ENCODE data around the gene FAM78B.

FAM78B gene

DNA sequence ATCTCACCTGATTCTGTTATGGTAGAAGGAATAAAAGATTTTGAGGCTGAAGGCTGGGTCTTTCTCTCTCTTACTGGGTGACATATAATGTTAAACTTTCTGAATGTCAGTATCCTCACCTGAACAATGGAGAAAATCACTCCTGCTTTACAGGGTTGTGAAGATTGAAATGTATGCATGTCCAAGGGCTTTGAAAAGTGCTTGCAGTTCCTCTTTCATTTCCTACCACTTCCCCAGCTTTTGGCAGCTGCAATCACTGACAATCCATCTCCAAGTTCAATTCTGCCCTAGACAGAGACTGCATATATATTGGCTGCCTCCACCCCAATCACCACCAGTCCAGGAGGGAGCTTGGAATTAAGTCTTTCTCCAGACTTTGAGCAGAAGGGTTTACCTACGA is 39.8 kb downstream of the FAM78B start:
- Histone ChIP-seq H3K9me3 (ENCODE audit: control insufficient read depth, low read length) (no peaks in the 10 kb centered on the region), H3K27ac (ENCODE audit: insufficient read depth, low read length, poor library complexity, severe bottlenecking) (no peak overlapping the region), H3K4me3 (ENCODE audit: insufficient read depth, low read depth, low read length, poor library complexity, severe bottlenecking) (no peak overlapping the region), H3K27me3 (replicated peaks; ENCODE audit: control insufficient read depth, insufficient read depth, low read length, poor library complexity, severe bottlenecking) (no peaks in the 10 kb centered on the region), H3K36me3 (ENCODE audit: control insufficient read depth, insufficient read depth, low read length) (no peaks in the 10 kb centered on the region), H3K4me1 (ENCODE audit: control insufficient read depth, insufficient read depth, low read length, poor library complexity, severe bottlenecking) (no peaks in the 10 kb centered on the region)
- DNase-seq, result no peak

DNA sequence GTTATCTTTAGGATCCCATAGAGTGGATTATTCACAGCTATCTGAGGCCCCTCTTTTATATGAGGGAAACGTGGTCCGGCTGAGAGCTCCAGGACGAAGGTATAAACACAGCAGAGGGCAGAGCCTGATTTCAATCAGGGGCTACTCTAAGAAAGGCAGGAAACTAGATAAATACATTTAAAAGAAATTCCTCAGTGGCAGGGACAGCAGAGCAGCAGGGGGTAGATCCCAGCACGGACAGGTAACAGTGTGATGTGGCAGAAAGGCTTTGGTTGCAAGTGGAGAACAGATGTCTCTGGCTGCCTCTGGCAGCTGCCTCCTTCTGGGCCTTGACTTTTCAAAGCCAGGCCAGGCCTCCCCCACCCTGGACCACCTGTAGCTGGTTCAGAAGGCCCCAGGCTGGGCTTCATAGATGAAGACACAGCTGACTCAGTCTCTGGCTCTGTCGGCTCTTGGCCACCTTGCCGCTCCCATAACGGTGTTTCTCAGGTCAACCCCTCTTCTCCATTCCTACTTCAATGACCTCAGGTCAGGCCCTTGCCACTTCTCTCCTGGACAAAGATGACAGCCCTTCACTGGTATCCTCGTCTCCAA is 43.8 kb downstream of the FAM78B start:
- no peaks in the 10 kb centered on the region for H3K4me1 ChIP-seq (ENCODE audit: control insufficient read depth, insufficient read depth, low read length, poor library complexity, severe bottlenecking)
- no peaks in the 10 kb centered on the region for H3K9me3 ChIP-seq (ENCODE audit: control insufficient read depth, low read length)
- H3K27me3 ChIP-seq (replicated peaks; ENCODE audit: control insufficient read depth, insufficient read depth, low read length, poor library complexity, severe bottlenecking), result no peaks in the 10 kb centered on the region
- DNase-seq, result no peak
- no peaks in the 10 kb centered on the region for H3K36me3 ChIP-seq (ENCODE audit: control insufficient read depth, insufficient read depth, low read length)
- H3K27ac ChIP-seq (ENCODE audit: insufficient read depth, low read length, poor library complexity, severe bottlenecking), result no peak overlapping the region
- no peak overlapping the region for H3K4me3 ChIP-seq (ENCODE audit: insufficient read depth, low read depth, low read length, poor library complexity, severe bottlenecking)

DNA sequence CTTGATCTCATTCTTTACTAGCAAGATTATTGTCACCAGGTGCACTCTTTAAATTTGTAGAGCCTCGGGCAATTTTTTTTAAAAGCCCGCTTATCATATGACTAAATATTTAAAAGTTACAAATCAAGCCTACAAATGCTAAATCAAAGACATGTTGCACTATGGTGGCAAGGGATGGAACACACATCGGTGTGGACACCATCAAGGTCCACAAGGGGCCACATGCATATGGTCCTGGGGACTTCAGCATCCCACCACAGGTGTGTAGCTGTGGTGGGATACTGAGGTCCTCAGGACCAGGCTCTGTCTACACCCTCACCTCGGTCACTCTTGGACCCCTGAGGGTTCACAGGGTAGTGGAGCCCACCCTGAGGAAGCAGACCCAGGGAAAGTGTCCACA is 45.8 kb downstream of the FAM78B start:
- no peak overlapping the region for H3K4me3 ChIP-seq (ENCODE audit: insufficient read depth, low read depth, low read length, poor library complexity, severe bottlenecking)
- no peaks in the 10 kb centered on the region for H3K9me3 ChIP-seq (ENCODE audit: control insufficient read depth, low read length)
- no peak overlapping the region for H3K27ac ChIP-seq (ENCODE audit: insufficient read depth, low read length, poor library complexity, severe bottlenecking)
- H3K36me3 ChIP-seq (ENCODE audit: control insufficient read depth, insufficient read depth, low read length), result no peaks in the 10 kb centered on the region
- DNase-seq, result no peak
- no peaks in the 10 kb centered on the region for H3K27me3 ChIP-seq (replicated peaks; ENCODE audit: control insufficient read depth, insufficient read depth, low read length, poor library complexity, severe bottlenecking)
- no peaks in the 10 kb centered on the region for H3K4me1 ChIP-seq (ENCODE audit: control insufficient read depth, insufficient read depth, low read length, poor library complexity, severe bottlenecking)

DNA sequence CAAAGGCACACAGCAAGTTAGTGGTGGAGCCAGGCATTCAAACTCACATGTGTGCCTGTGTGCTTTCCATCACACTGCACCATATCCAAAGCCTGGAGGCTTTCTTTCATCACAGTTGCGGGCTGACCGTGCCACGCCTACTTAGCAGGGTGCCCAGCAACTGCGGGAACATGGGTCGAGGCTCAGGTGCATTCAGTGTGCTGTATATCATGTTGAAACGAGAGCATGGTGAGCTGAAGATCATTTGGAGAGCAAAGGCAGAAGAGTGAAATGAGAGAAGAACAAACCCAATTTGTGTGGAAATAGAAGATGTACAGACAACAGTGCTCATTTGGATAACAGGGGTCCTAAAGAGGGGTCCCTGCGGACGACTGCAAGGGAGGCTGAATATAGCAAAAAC is 46.5 kb downstream of the FAM78B start:
- Histone ChIP-seq H3K27me3 (replicated peaks; ENCODE audit: control insufficient read depth, insufficient read depth, low read length, poor library complexity, severe bottlenecking) (no peaks in the 10 kb centered on the region), H3K9me3 (ENCODE audit: control insufficient read depth, low read length) (no peaks in the 10 kb centered on the region), H3K4me1 (ENCODE audit: control insufficient read depth, insufficient read depth, low read length, poor library complexity, severe bottlenecking) (no peaks in the 10 kb centered on the region), H3K27ac (ENCODE audit: insufficient read depth, low read length, poor library complexity, severe bottlenecking) (no peak overlapping the region), H3K4me3 (ENCODE audit: insufficient read depth, low read depth, low read length, poor library complexity, severe bottlenecking) (no peak overlapping the region), H3K36me3 (ENCODE audit: control insufficient read depth, insufficient read depth, low read length) (no peaks in the 10 kb centered on the region)
- DNase-seq, result no peak

DNA sequence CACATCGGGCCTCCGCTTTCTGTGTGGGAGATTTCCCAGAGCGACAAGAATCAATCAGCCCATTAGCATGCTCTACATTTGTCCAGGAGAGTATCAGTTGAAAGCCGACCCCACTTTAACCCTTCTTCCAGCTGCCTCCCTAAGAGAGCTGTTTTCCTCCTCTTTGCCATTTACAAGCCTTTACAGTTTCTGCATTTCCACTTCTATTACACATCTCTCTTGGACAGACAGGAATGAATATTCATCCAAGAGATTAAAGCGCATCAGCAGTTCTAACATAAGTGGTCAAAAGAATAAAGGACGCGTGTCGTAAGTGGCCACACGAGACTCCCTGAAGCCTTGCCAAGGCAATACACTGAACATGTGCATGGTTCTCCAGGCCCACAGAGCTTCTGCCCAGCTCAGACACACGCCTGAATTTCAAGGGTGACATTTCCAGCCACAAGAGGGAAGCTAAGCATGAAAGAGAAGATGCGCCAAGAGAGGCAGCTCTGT is 47.3 kb downstream of the FAM78B start:
- Histone ChIP-seq H3K4me3 (ENCODE audit: insufficient read depth, low read depth, low read length, poor library complexity, severe bottlenecking) (no peak overlapping the region), H3K27me3 (replicated peaks; ENCODE audit: control insufficient read depth, insufficient read depth, low read length, poor library complexity, severe bottlenecking) (no peaks in the 10 kb centered on the region), H3K4me1 (ENCODE audit: control insufficient read depth, insufficient read depth, low read length, poor library complexity, severe bottlenecking) (no peaks in the 10 kb centered on the region), H3K9me3 (ENCODE audit: control insufficient read depth, low read length) (no peaks in the 10 kb centered on the region), H3K36me3 (ENCODE audit: control insufficient read depth, insufficient read depth, low read length) (no peaks in the 10 kb centered on the region), H3K27ac (ENCODE audit: insufficient read depth, low read length, poor library complexity, severe bottlenecking) (no peak overlapping the region)
- no peak for DNase-seq

DNA sequence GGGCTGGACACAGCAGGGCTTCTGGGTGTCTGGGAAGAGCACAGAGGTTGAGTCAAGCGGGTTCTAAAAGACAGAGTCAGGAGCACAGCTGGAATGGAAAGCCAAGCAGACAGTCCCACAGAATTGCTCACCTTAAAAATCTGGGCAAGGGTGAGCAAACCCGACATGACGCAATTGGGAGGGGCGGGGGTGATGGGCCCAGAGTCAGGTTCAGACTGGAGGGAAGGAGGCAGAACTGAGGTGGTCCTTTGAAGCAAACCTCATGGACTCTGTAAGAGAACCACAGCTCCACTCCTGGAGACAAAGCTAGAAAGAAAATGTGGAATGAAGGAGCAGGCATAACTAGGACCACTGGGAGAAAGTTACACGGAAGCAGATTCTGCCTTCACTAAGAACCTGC is 49.0 kb downstream of the FAM78B start:
- H3K36me3 ChIP-seq (ENCODE audit: control insufficient read depth, insufficient read depth, low read length), result no peaks in the 10 kb centered on the region
- no peak for DNase-seq

DNA sequence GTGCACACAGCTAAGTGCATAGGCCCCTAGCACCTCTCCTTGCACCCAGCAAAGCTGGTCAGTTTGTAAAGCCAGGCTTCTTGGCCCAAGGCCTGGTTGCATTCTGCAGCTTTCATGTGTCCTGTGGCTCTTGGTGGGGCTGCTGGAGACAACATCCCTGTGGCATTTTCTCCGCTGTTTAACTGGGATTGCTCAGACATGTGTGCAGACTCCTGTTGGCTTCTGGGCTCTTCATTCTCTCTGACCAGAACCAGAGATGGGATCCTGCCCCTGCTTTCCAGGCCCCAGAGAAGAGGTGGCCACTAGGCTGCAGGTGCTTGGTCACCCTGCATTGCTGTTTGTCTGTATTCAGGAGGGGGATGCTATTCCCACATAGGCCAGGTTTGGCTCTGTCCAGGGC is 50.8 kb downstream of the FAM78B start:
- Histone ChIP-seq H3K36me3 (ENCODE audit: control insufficient read depth, insufficient read depth, low read length) (no peaks in the 10 kb centered on the region), H3K27ac (ENCODE audit: insufficient read depth, low read length, poor library complexity, severe bottlenecking) (no peak overlapping the region)

More for the DNA sequence above, 49.0 kb downstream of the FAM78B start:
- no peaks in the 10 kb centered on the region for H3K4me1 ChIP-seq (ENCODE audit: control insufficient read depth, insufficient read depth, low read length, poor library complexity, severe bottlenecking)
- H3K9me3 ChIP-seq (ENCODE audit: control insufficient read depth, low read length), result no peaks in the 10 kb centered on the region
- no peak overlapping the region for H3K4me3 ChIP-seq (ENCODE audit: insufficient read depth, low read depth, low read length, poor library complexity, severe bottlenecking)
- no peak overlapping the region for H3K27ac ChIP-seq (ENCODE audit: insufficient read depth, low read length, poor library complexity, severe bottlenecking)
- no peaks in the 10 kb centered on the region for H3K27me3 ChIP-seq (replicated peaks; ENCODE audit: control insufficient read depth, insufficient read depth, low read length, poor library complexity, severe bottlenecking)

DNA sequence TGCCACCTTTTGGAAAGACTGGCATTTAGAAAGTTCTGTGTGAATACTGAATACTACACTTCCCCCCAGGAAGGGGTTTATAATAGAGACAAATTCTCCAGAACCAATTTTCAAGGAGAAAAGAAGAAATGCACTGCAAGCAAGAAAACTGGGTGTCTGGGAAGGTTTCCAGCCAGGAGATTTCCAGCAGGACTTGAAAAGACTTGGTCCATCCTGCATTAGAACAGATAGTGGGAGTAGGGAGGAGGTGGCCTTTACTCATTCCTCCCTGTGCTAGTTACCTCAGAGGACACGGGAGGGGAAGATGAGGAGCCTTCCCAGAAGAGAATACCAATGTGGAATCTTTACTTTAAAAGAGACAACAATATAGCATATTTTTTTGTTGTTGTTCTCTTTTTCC is 52.4 kb downstream of the FAM78B start:
- H3K27ac ChIP-seq (ENCODE audit: insufficient read depth, low read length, poor library complexity, severe bottlenecking), result no peak overlapping the region
- no peaks in the 10 kb centered on the region for H3K27me3 ChIP-seq (replicated peaks; ENCODE audit: control insufficient read depth, insufficient read depth, low read length, poor library complexity, severe bottlenecking)
- DNase-seq, result no peak
- H3K4me1 ChIP-seq (ENCODE audit: control insufficient read depth, insufficient read depth, low read length, poor library complexity, severe bottlenecking), result no peaks in the 10 kb centered on the region
- H3K9me3 ChIP-seq (ENCODE audit: control insufficient read depth, low read length), result no peaks in the 10 kb centered on the region
- H3K4me3 ChIP-seq (ENCODE audit: insufficient read depth, low read depth, low read length, poor library complexity, severe bottlenecking), result no peak overlapping the region
- H3K36me3 ChIP-seq (ENCODE audit: control insufficient read depth, insufficient read depth, low read length), result no peaks in the 10 kb centered on the region

More for the DNA sequence above, 50.8 kb downstream of the FAM78B start:
- H3K4me3 ChIP-seq (ENCODE audit: insufficient read depth, low read depth, low read length, poor library complexity, severe bottlenecking), result no peak overlapping the region
- H3K4me1 ChIP-seq (ENCODE audit: control insufficient read depth, insufficient read depth, low read length, poor library complexity, severe bottlenecking), result no peaks in the 10 kb centered on the region
- no peaks in the 10 kb centered on the region for H3K9me3 ChIP-seq (ENCODE audit: control insufficient read depth, low read length)
- H3K27me3 ChIP-seq (replicated peaks; ENCODE audit: control insufficient read depth, insufficient read depth, low read length, poor library complexity, severe bottlenecking), result no peaks in the 10 kb centered on the region
- DNase-seq, result no peak

DNA sequence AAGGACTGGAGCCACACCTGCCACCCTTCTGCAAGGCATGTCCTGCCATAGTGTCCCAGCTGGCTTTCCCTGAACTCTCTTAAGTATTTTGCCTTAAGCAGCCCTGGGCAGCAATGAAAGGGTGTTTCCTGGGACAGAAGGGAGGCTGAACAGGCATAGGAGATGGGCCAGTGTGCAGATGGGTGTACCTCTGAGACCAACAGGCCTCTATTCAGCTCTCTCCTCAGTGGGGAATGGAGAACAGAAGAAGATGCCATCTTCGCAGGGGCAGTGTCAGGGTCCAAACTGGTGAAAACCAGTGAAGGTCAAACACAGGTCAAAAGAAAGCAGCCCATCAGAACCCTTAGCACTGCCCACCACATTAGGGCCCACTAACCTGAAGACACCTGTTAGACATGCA is 53.2 kb downstream of the FAM78B start:
- Histone ChIP-seq H3K27ac (ENCODE audit: insufficient read depth, low read length, poor library complexity, severe bottlenecking) (no peak overlapping the region), H3K9me3 (ENCODE audit: control insufficient read depth, low read length) (no peaks in the 10 kb centered on the region), H3K27me3 (replicated peaks; ENCODE audit: control insufficient read depth, insufficient read depth, low read length, poor library complexity, severe bottlenecking) (no peaks in the 10 kb centered on the region), H3K4me3 (ENCODE audit: insufficient read depth, low read depth, low read length, poor library complexity, severe bottlenecking) (no peak overlapping the region), H3K36me3 (ENCODE audit: control insufficient read depth, insufficient read depth, low read length) (no peaks in the 10 kb centered on the region), H3K4me1 (ENCODE audit: control insufficient read depth, insufficient read depth, low read length, poor library complexity, severe bottlenecking) (no peaks in the 10 kb centered on the region)
- DNase-seq, result no peak

DNA sequence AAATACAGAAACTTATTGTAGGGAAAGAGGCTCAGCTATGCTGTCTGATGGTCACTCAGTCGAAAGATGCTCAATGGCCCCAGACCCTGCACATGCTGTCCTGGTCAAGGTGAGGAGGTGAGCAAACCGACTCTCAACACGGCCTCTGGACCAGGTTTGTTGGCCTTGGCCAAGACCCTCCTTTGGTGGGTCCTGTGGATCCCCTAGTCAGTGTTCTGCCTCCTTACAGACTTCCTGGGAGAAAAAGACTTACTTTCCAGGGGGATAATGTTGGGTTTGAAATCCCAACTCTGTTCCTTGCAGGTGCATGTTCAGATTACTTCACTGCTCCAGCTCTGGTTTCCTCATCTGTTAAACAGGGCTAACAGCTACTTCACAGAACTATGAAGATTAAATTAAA is 53.8 kb downstream of the FAM78B start:
- H3K36me3 ChIP-seq (ENCODE audit: control insufficient read depth, insufficient read depth, low read length), result no peaks in the 10 kb centered on the region
- DNase-seq, result no peak
- H3K27me3 ChIP-seq (replicated peaks; ENCODE audit: control insufficient read depth, insufficient read depth, low read length, poor library complexity, severe bottlenecking), result no peaks in the 10 kb centered on the region
- no peak overlapping the region for H3K27ac ChIP-seq (ENCODE audit: insufficient read depth, low read length, poor library complexity, severe bottlenecking)
- H3K4me1 ChIP-seq (ENCODE audit: control insufficient read depth, insufficient read depth, low read length, poor library complexity, severe bottlenecking), result no peaks in the 10 kb centered on the region
- no peaks in the 10 kb centered on the region for H3K9me3 ChIP-seq (ENCODE audit: control insufficient read depth, low read length)
- no peak overlapping the region for H3K4me3 ChIP-seq (ENCODE audit: insufficient read depth, low read depth, low read length, poor library complexity, severe bottlenecking)
